Measurements from ENCODE around the gene GRIA3. TPM values are rescaled to one million over a fixed set of nuclear protein-coding genes. Genes with fewer than 3 reads are reported as not detected.
"Not testable (repeated sequence)": the region's sequence is repeated elsewhere in the genome, so short reads cannot be mapped to it uniquely, and the experiment has no call there.

GRIA3 gene
- total and polyA plus RNA-seq, 4 experiments from 2014 or later = not detected

DNA sequence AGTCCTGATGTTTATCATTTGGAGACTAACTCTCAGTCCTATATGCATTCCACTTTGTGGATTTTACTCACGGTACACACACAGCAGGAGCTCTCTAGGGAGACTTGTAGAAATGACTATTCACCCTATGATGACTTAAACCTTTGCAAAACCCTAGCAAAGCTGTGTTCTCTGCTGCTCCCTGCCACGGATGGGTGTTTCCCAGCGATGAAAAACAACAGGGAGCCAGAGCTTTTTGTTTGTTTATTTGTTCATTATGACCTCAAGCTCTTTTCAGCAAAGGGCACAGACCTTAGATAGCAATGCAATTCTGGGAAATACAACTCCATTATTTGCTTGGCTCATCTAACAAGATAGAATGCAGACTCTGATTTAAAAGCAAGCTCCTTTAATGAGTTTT lies 156.6 kb downstream of the GRIA3 start:
- Mint-ChIP-seq H3K4me1 (no peaks in the 10 kb centered on the region), H3K9me3 (no peaks in the 10 kb centered on the region), H3K27me3 (no peaks in the 10 kb centered on the region), H3K27ac (no peak overlapping the region), H3K4me3 (no peak overlapping the region), H3K36me3 (no peaks in the 10 kb centered on the region)
- intact Hi-C loops (cut with micrococcal nuclease) = no loop called here
- no peaks in the 10 kb centered on the region for H3K4me1 ChIP-seq (ENCODE audit: insufficient read depth, low read length)
- DNase-seq = no peak
- no peaks in the 10 kb centered on the region for H3K27me3 ChIP-seq (ENCODE audit: insufficient read depth, low read length)
- ChIA-PET POLR2A (ENCODE audit: partially characterized antibody) (no interaction called here), CTCF (ENCODE audit: partially characterized antibody) (no interaction called here)
- no peak overlapping the region for H3K4me3 ChIP-seq (ENCODE audit: low read length in 2 of 2)
- no peaks in the 10 kb centered on the region for H3K36me3 ChIP-seq (ENCODE audit: insufficient read depth, low read length)
- H3K9me3 ChIP-seq (ENCODE audit: control insufficient read depth in 1 of 2, low read length in 2 of 2) = no peaks in the 10 kb centered on the region
- no peak overlapping the region for H3K27ac ChIP-seq (ENCODE audit: low read depth, low read length)

DNA sequence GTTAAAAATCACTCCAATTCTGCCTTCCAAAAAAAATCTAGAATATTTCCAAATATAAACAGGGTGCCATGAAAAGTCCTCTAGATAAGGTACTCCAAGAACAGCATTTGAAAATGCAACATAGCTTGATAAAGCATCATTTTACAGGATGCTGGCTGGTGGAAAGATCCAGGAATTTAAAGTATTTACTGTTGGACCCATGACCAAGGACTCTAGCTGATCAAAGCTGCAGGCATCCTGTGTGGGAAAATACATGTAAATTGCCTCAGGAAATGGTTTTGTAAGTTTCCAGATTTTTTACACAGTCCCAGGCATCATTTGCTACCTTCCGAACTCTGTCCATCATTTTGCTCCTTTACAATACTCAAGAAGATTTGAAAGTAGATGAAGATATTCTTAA lies 164.4 kb downstream of the GRIA3 start:
- no peaks in the 10 kb centered on the region for H3K36me3 ChIP-seq (ENCODE audit: insufficient read depth, low read length)
- POLR2A ChIA-PET (ENCODE audit: partially characterized antibody) = no interaction called here
- no peak overlapping the region for H3K4me3 ChIP-seq (ENCODE audit: low read length in 2 of 2)
- H3K9me3 Mint-ChIP-seq = peaks cover 0 to 2% (median 0%) of the 10 kb centered on the region in 8 donors
- DNase-seq = no peak
- no peaks in the 10 kb centered on the region for H3K4me1 ChIP-seq (ENCODE audit: insufficient read depth, low read length)
- H3K36me3 Mint-ChIP-seq = no peaks in the 10 kb centered on the region
- H3K9me3 ChIP-seq (ENCODE audit: control insufficient read depth in 1 of 2, low read length in 2 of 2) = no peaks in the 10 kb centered on the region
- H3K4me1 Mint-ChIP-seq = no peaks in the 10 kb centered on the region
- no peak overlapping the region for H3K4me3 Mint-ChIP-seq
- H3K27me3 Mint-ChIP-seq = peaks cover 0 to 2% of the 10 kb centered on the region in 2 donors
- intact Hi-C loops (cut with micrococcal nuclease) = no loop called here
- no peak overlapping the region for H3K27ac Mint-ChIP-seq
- CTCF ChIA-PET (ENCODE audit: partially characterized antibody) = no interaction called here
- no peak overlapping the region for H3K27ac ChIP-seq (ENCODE audit: low read depth, low read length)
- H3K27me3 ChIP-seq (ENCODE audit: insufficient read depth, low read length) = no peaks in the 10 kb centered on the region

DNA sequence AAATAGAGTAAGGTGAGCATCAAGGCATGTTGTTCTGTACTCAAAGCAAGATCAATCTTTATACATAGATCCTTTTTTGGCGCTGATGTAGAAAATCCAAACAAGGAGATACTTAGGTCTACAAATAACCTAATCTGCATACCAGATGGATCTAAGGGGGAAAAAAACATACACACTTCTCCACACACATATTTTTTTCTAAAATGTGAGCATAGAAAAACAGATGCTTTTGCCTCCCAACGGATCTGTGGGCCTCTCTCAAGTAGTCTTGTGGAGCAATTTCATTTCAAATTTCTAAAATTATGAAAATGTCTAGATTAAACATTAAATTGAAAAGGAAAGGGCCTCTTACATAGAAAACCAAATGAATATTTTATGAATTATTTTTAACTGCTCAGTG lies 166.1 kb downstream of the GRIA3 start:
- Histone ChIP-seq H3K9me3 (ENCODE audit: control insufficient read depth in 1 of 2, low read length in 2 of 2) (no peaks in the 10 kb centered on the region), H3K36me3 (ENCODE audit: insufficient read depth, low read length) (no peaks in the 10 kb centered on the region), H3K4me1 (ENCODE audit: insufficient read depth, low read length) (no peaks in the 10 kb centered on the region), H3K27ac (ENCODE audit: low read depth, low read length) (no peak overlapping the region), H3K27me3 (ENCODE audit: insufficient read depth, low read length) (no peaks in the 10 kb centered on the region), H3K4me3 (ENCODE audit: low read length in 2 of 2) (no peak overlapping the region)
- no peaks in the 10 kb centered on the region for H3K36me3 Mint-ChIP-seq
- intact Hi-C loops (cut with micrococcal nuclease) = no loop called here
- DNase-seq = no peak
- H3K9me3 Mint-ChIP-seq = peaks cover 0 to 2% (median 0%) of the 10 kb centered on the region in 8 donors
- H3K4me3 Mint-ChIP-seq = no peak overlapping the region
- H3K4me1 Mint-ChIP-seq = no peaks in the 10 kb centered on the region
- H3K27me3 Mint-ChIP-seq = peaks cover 0 to 2% of the 10 kb centered on the region in 2 donors
- no peak overlapping the region for H3K27ac Mint-ChIP-seq
- CTCF ChIA-PET (ENCODE audit: partially characterized antibody) = no interaction called here
- POLR2A ChIA-PET (ENCODE audit: partially characterized antibody) = no interaction called here

DNA sequence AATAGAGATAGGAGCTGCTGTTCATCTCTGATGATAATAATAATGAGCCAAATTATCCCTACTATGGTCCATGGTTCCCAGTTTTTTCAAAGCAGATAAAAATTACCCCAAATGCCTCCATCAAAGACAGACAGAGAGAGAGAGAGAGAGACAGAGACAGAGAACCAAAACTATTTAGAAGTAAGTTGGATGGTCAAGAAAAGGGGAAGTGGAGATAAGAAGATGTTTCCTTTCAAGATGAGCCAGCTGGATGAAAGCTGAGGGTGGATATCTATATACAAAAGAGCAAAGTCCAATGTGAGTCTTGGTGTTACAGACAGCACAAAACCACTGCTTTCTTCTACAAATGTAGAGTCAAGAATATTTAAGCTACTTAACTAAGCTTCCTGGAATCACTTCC lies 173.9 kb downstream of the GRIA3 start:
- H3K9me3 Mint-ChIP-seq = peaks cover 0 to 3% (median 0%) of the 10 kb centered on the region in 8 donors
- H3K9me3 ChIP-seq (ENCODE audit: control insufficient read depth in 1 of 2, low read length in 2 of 2) = no peaks in the 10 kb centered on the region
- H3K27me3 ChIP-seq (ENCODE audit: insufficient read depth, low read length) = no peaks in the 10 kb centered on the region
- H3K36me3 ChIP-seq (ENCODE audit: insufficient read depth, low read length) = no peaks in the 10 kb centered on the region
- no peaks in the 10 kb centered on the region for H3K36me3 Mint-ChIP-seq
- H3K27me3 Mint-ChIP-seq = peaks cover 0 to 4% of the 10 kb centered on the region in 2 donors
- no peak overlapping the region for H3K27ac Mint-ChIP-seq
- H3K27ac ChIP-seq (ENCODE audit: low read depth, low read length) = no peak overlapping the region
- no peaks in the 10 kb centered on the region for H3K4me1 Mint-ChIP-seq
- ChIA-PET CTCF (ENCODE audit: partially characterized antibody) (no interaction called here), POLR2A (ENCODE audit: partially characterized antibody) (no interaction called here)
- intact Hi-C loops (cut with micrococcal nuclease) = no loop called here
- no peak overlapping the region for H3K4me3 ChIP-seq (ENCODE audit: low read length in 2 of 2)
- H3K4me3 Mint-ChIP-seq = no peak overlapping the region
- DNase-seq = no peak
- no peaks in the 10 kb centered on the region for H3K4me1 ChIP-seq (ENCODE audit: insufficient read depth, low read length)

DNA sequence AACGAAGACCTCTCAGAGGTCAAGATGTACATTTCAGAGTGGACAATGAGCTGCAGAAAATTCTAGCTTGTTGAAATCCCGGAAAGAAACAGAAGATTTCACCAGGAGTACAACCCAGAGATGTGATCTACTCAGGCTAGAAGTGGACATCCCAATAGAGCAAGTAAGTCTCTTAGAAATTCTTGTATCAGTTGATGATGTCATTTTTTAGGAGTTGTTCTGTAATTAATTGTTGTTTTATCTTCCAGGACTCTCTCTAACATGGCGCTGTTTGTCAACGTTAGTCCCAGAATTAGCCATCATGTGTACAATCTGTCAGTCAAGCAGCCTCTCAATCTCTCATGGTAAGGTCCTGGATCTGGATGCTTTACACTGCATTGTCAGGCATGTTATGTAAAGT lies 174.4 kb downstream of the GRIA3 start:
- Mint-ChIP-seq H3K9me3 (peaks cover 0 to 3% (median 0%) of the 10 kb centered on the region in 8 donors), H3K36me3 (no peaks in the 10 kb centered on the region), H3K27me3 (peaks cover 0 to 4% of the 10 kb centered on the region in 2 donors), H3K27ac (no peak overlapping the region), H3K4me1 (no peaks in the 10 kb centered on the region), H3K4me3 (no peak overlapping the region)
- CTCF ChIA-PET (ENCODE audit: partially characterized antibody) = no interaction called here
- POLR2A ChIA-PET (ENCODE audit: partially characterized antibody) = no interaction called here
- H3K27ac ChIP-seq (ENCODE audit: low read depth, low read length) = no peak overlapping the region
- intact Hi-C loops (cut with micrococcal nuclease) = no loop called here
- H3K27me3 ChIP-seq (ENCODE audit: insufficient read depth, low read length) = no peaks in the 10 kb centered on the region
- no peaks in the 10 kb centered on the region for H3K4me1 ChIP-seq (ENCODE audit: insufficient read depth, low read length)
- no peak for DNase-seq
- no peak overlapping the region for H3K4me3 ChIP-seq (ENCODE audit: low read length in 2 of 2)
- no peaks in the 10 kb centered on the region for H3K9me3 ChIP-seq (ENCODE audit: control insufficient read depth in 1 of 2, low read length in 2 of 2)
- H3K36me3 ChIP-seq (ENCODE audit: insufficient read depth, low read length) = no peaks in the 10 kb centered on the region

DNA sequence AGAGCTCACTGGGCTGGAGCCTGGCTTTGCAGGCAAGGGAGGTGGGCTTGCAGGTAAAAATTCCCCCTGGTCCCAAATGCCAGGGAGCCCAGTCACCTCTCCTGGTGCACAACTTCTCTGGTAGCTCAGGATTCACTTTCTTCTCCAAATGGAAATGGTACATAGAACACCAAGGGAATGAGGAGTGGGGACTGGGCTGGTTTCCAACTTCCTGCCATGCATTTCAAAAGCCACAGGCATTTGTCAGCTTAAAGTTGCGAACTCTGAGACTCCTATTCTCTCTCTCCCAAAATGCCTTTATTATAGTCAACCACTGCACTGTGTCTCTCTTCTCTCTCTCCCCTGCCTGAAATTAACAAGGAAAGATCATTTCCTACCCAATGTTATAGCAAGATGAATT lies 177.3 kb downstream of the GRIA3 start:
- ChIA-PET POLR2A (ENCODE audit: partially characterized antibody) (no interaction called here), CTCF (ENCODE audit: partially characterized antibody) (no interaction called here)
- Mint-ChIP-seq H3K27ac (no peak overlapping the region), H3K4me1 (no peaks in the 10 kb centered on the region), H3K4me3 (no peak overlapping the region), H3K36me3 (no peaks in the 10 kb centered on the region), H3K9me3 (peaks cover 0 to 3% (median under 1%) of the 10 kb centered on the region in 8 donors), H3K27me3 (peaks cover 0 to 2% of the 10 kb centered on the region in 2 donors)
- no peaks in the 10 kb centered on the region for H3K4me1 ChIP-seq (ENCODE audit: insufficient read depth, low read length)
- H3K27me3 ChIP-seq (ENCODE audit: insufficient read depth, low read length) = no peaks in the 10 kb centered on the region
- no peak overlapping the region for H3K4me3 ChIP-seq (ENCODE audit: low read length in 2 of 2)
- H3K9me3 ChIP-seq (ENCODE audit: control insufficient read depth in 1 of 2, low read length in 2 of 2) = no peaks in the 10 kb centered on the region
- intact Hi-C loops (cut with micrococcal nuclease) = no loop called here
- no peak for DNase-seq
- H3K36me3 ChIP-seq (ENCODE audit: insufficient read depth, low read length) = no peaks in the 10 kb centered on the region
- H3K27ac ChIP-seq (ENCODE audit: low read depth, low read length) = no peak overlapping the region

DNA sequence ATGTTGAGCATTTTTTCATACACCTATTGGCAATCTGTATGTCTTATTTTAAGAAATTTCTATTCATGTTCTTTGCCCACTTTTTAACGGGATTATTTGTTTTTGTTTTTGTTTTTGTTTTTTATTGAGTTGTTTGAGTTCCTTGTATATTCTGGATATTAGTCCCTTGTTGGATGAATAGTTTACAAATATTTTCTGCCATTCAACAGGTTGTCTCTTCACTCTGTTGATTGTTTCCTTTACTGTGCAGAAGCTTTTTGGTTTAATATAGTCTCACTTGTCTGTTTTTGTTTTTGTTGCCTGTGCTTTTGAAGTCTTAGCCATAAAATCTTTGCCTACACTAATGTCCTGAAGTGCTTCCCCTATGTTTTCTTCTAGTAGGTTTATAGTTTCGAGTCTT lies 202.1 kb downstream of the GRIA3 start:
- POLR2A ChIA-PET (ENCODE audit: partially characterized antibody); H3K27ac Mint-ChIP-seq; intact Hi-C loops (cut with micrococcal nuclease); H3K4me1 ChIP-seq (ENCODE audit: insufficient read depth, low read length); CTCF ChIA-PET (ENCODE audit: partially characterized antibody); H3K36me3 ChIP-seq (ENCODE audit: insufficient read depth, low read length); DNase-seq; H3K4me3 ChIP-seq (ENCODE audit: low read length in 2 of 2); H3K4me3 Mint-ChIP-seq; H3K4me1 Mint-ChIP-seq; H3K36me3 Mint-ChIP-seq; H3K27ac ChIP-seq (ENCODE audit: low read depth, low read length); H3K27me3 ChIP-seq (ENCODE audit: insufficient read depth, low read length); H3K9me3 ChIP-seq (ENCODE audit: control insufficient read depth in 1 of 2, low read length in 2 of 2); H3K27me3 Mint-ChIP-seq: not testable (repeated sequence)
- H3K9me3 Mint-ChIP-seq = peaks cover 4 to 16% (median 9%) of the 10 kb centered on the region in 8 donors

DNA sequence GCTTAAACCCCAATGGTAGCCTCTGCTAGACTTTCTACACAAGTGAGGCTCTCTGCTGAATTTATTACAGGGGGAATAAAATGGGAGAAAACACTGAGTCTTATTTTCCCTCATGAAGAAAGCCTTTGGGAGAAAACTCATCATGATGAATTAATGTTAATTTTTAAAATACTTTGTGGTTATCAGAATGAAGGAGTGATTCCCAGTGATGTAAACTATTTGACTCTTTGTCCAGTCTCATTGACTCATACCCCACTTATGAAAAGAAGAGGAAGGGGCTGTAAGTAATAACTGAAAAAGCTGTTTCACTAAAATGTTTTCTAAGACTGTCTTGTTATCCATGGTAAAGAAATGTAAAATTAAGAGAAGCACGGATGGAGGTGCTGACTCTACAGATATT lies 208.8 kb downstream of the GRIA3 start:
- ChIA-PET POLR2A (ENCODE audit: partially characterized antibody) (no interaction called here), CTCF (ENCODE audit: partially characterized antibody) (no interaction called here)
- H3K9me3 ChIP-seq (ENCODE audit: control insufficient read depth in 1 of 2, low read length in 2 of 2) = no peaks in the 10 kb centered on the region
- H3K4me1 Mint-ChIP-seq = no peaks in the 10 kb centered on the region
- no peaks in the 10 kb centered on the region for H3K4me1 ChIP-seq (ENCODE audit: insufficient read depth, low read length)
- H3K9me3 Mint-ChIP-seq = peaks cover 4 to 21% (median 10%) of the 10 kb centered on the region in 8 donors
- H3K36me3 ChIP-seq (ENCODE audit: insufficient read depth, low read length) = no peaks in the 10 kb centered on the region
- intact Hi-C loops (cut with micrococcal nuclease) = no loop called here
- no peak for DNase-seq
- no peak overlapping the region for H3K27ac ChIP-seq (ENCODE audit: low read depth, low read length)
- no peak overlapping the region for H3K27ac Mint-ChIP-seq
- H3K4me3 ChIP-seq (ENCODE audit: low read length in 2 of 2) = no peak overlapping the region
- peaks cover 0 to 1% of the 10 kb centered on the region in 2 donors for H3K27me3 Mint-ChIP-seq
- H3K36me3 Mint-ChIP-seq = no peaks in the 10 kb centered on the region
- no peak overlapping the region for H3K4me3 Mint-ChIP-seq
- no peaks in the 10 kb centered on the region for H3K27me3 ChIP-seq (ENCODE audit: insufficient read depth, low read length)
